NCI-H128 (cell line): Measurements from ENCODE around the gene NTMT1.
A peak's percentile ranks its signal among the peaks of the same experiment; 100 is the strongest.
"Not testable (repeated sequence)": the region's sequence is repeated elsewhere in the genome, so short reads cannot be mapped to it uniquely, and the experiment has no call there.

Source experiments
- DNase-seq: peaks from one replicate; lab custom pipeline; 2025; ENCODE audit not compliant: unreplicated experiment; lab: John Stamatoyannopoulos, UW

The NTMT1 gene

GRCh38 chr9:129635099-129636065 is 9.4 kb downstream of the NTMT1 start:
- no peak for DNase-seq

GRCh38 chr9:129636343-129636742 is 10.4 kb downstream of the NTMT1 start:
- DNase-seq = not testable (repeated sequence)

GRCh38 chr9:129637102-129637501 is 11.1 kb downstream of the NTMT1 start:
- no peak for DNase-seq

GRCh38 chr9:129637673-129638439 is 11.9 kb downstream of the NTMT1 start:
- DNase-seq = no peak

- no peak for DNase-seq
Observed at GRCh38 chr9:129639034-129639630, 13.2 kb downstream of the NTMT1 start.

- DNase-seq = no peak
Observed at GRCh38 chr9:129639756-129640085, 13.8 kb downstream of the NTMT1 start.

GRCh38 chr9:129640086-129640870 is 14.3 kb downstream of the NTMT1 start:
- peak; percentile 76 for DNase-seq

- DNase-seq = no peak
Observed at GRCh38 chr9:129640871-129641749, 15.1 kb downstream of the NTMT1 start.

- DNase-seq = peak; percentile 79
Observed at GRCh38 chr9:129641750-129642585, 16.0 kb downstream of the NTMT1 start, which contains the start of gene ASB6. TSS of gene ASB6 (minus strand) at chr9:129642151. CDS start at chr9:129641999, 152 bp downstream.

- no peak for DNase-seq
Observed at GRCh38 chr9:129643706-129644105, 17.7 kb downstream of the NTMT1 start.

- no peak for DNase-seq
Observed at GRCh38 chr9:129644365-129644764, 18.4 kb downstream of the NTMT1 start.

- DNase-seq = no peak
Observed at GRCh38 chr9:129644902-129645301, 18.9 kb downstream of the NTMT1 start.

GRCh38 chr9:129646252-129646651 is 20.3 kb downstream of the NTMT1 start:
- no peak for DNase-seq

GRCh38 chr9:129646654-129647053 is 20.7 kb downstream of the NTMT1 start:
- no peak for DNase-seq

GRCh38 chr9:129647635-129648034 is 21.7 kb downstream of the NTMT1 start:
- DNase-seq = no peak

GRCh38 chr9:129648092-129648763 is 22.3 kb downstream of the NTMT1 start:
- no peak for DNase-seq

GRCh38 chr9:129648764-129649115 is 22.8 kb downstream of the NTMT1 start:
- no peak for DNase-seq
